Tibial nerve (tissue), 3 donors: ENCODE measurements around the gene PLBD1.

ENCODE experiments used
- EP300 ChIP-seq, 2 donors: sonication (generic); formaldehyde crosslinking; IDR thresholded peaks; one replicate each; pipeline ENCODE4 v1.6.1; 2017; ENCODE audit warnings: antibody characterized with exemption in 2 of 2, mild to moderate bottlenecking in 1 of 2
- POLR2A ChIP-seq, 2 donors: fragments of 450-650 bp; IDR thresholded peaks; one replicate each; pipeline ENCODE4 v1.6.1; 2017; ENCODE audit warnings: antibody characterized with exemption in 2 of 2, mild to moderate bottlenecking in 2 of 2, moderate library complexity in 2 of 2

GRCh38 chr12:14510574-14510973 lies 57.1 kb downstream of the PLBD1 start:
- no peak for TF ChIP-seq EP300 (IDR thresholded peaks at IDR 0.05)
- TF ChIP-seq POLR2A (IDR thresholded peaks at IDR 0.05), result no peak
